Ovary (tissue), 3 donors: ENCODE measurements around the gene KCNIP4.

ENCODE experiments used
- EP300 ChIP-seq: sonication (generic); formaldehyde crosslinking; IDR thresholded peaks from one replicate; pipeline ENCODE4 v1.6.1; 2017; ENCODE audit warnings: antibody characterized with exemption
- POLR2A ChIP-seq: fragments of 450-650 bp; IDR thresholded peaks from one replicate; pipeline ENCODE4 v1.6.1; 2017; ENCODE audit warnings: antibody characterized with exemption, mild to moderate bottlenecking, moderate library complexity
- TF ChIP-seq, protein P1 (sequence below), 3 donors: fragments of 450-650 bp in 2 of 3; fragments of 200-600 bp in 1 of 3; IDR thresholded peaks; one replicate each; pipeline versions ENCODE4 v1.5.1 to v1.8.0; 2016 to 2022; ENCODE audit warnings: antibody characterized with exemption in 3 of 3, mild to moderate bottlenecking in 1 of 3
- donor health status: DM: no; HTN: no; CAD: no.

DNA sequence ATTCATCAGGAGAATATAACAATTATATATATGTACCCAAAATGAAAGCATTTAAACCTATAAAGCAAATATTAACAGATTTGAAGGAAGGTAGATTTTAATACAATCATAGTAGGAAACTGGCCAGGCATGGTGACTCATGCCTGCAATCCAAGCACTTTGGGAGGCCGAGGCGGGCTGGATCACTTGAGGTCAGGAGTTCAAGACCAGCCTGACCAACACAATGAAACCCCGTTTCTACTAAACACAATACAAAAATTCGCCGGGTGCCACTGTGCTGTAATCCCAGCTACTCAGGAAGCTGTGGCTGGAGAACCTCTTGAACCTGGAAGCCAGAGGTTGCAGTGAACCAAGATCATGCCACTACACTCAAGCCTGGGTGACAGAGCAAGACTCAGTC is 118.3 kb downstream of the KCNIP4 start:
- TF ChIP-seq, protein P1, sequence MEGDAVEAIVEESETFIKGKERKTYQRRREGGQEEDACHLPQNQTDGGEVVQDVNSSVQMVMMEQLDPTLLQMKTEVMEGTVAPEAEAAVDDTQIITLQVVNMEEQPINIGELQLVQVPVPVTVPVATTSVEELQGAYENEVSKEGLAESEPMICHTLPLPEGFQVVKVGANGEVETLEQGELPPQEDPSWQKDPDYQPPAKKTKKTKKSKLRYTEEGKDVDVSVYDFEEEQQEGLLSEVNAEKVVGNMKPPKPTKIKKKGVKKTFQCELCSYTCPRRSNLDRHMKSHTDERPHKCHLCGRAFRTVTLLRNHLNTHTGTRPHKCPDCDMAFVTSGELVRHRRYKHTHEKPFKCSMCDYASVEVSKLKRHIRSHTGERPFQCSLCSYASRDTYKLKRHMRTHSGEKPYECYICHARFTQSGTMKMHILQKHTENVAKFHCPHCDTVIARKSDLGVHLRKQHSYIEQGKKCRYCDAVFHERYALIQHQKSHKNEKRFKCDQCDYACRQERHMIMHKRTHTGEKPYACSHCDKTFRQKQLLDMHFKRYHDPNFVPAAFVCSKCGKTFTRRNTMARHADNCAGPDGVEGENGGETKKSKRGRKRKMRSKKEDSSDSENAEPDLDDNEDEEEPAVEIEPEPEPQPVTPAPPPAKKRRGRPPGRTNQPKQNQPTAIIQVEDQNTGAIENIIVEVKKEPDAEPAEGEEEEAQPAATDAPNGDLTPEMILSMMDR (IDR thresholded peaks at IDR 0.05): no peak
- TF ChIP-seq POLR2A: no peak
- no peak for TF ChIP-seq EP300
